IPS DF 4.7 (cell line): ENCODE measurements around the gene ZNF473.
"Not testable (repeated sequence)": the region's sequence is repeated elsewhere in the genome, so short reads cannot be mapped to it uniquely, and the experiment has no call there.

Source experiments
- DNase-seq: peaks from one replicate; pipeline ENCODE4 v3.0.0-alpha.2; 2013; ENCODE audit warnings: low spot score; ENCODE audit errors: extremely low read depth

ZNF473 gene

GRCh38 chr19:50047671-50048070 is 21.9 kb downstream of the ZNF473 start:
- DNase-seq = no peak

- no peak for DNase-seq
Measured at GRCh38 chr19:50050406-50051227, 24.8 kb downstream of the ZNF473 start.

GRCh38 chr19:50051228-50051895 is 25.6 kb downstream of the ZNF473 start:
- DNase-seq = not testable (repeated sequence)

DNA sequence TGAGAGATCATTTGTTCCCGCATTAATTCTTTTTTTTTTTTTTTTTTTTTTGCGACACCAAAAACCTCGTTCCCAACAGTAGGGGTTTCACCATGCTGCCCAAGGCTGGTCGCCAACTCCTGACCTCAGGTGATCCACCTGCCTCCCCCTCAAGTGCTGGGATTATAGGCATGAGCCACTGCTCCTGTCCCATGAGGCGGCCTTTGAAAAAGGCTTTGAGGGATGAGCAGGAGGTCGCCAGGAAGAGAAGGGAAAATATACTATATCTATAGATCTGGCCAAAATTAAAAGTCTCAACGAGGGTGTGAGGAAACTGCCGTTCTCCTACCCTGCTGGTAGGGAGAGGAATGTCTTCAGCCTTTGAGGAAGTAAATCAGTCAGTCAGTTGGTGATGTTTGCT is 26.2 kb downstream of the ZNF473 start:
- DNase-seq = no peak

GRCh38 chr19:50053119-50053518 is 27.3 kb downstream of the ZNF473 start:
- no peak for DNase-seq

DNA sequence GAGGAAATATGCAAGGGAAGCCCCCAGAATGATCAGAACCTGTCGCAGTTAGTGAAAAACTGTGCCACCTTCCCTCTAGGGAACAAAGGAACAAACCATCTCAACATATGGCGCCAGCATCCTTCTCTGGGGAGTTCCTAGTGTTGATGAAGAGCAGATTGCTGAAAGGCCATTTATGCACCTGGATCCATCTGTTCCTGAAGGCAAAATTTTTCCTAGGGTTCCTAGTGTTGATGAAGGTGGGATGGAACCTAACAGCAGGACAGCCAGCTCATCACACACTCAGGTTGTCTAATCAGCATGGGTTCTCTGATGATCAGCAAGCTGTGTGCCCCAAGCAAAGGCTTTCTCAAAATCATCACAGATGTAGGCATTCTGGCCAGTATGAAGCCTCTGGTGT is 32.6 kb downstream of the ZNF473 start:
- no peak for DNase-seq

- DNase-seq = no peak
Measured at GRCh38 chr19:50059045-50059444, 33.2 kb downstream of the ZNF473 start.

DNA sequence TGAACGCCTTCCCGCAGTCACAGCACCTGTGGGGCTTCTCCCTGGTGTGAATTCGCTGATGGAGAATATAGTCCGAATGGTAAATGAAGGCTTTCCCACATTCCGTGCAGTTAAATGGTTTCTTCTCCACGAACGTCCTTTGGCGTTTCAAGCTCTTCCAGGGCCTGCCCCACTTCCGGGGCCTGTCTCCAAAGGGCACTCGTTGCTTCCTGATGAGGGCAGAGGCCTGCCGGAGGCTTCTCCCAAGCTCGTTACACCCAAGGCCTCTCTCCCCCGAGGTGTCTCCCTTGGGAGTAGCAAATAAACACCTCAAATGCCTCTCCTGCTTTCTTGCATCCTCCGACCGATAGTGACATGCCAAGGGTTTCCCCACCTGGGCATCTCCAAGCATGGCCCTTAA is 34.3 kb downstream of the ZNF473 start:
- DNase-seq = no peak

DNA sequence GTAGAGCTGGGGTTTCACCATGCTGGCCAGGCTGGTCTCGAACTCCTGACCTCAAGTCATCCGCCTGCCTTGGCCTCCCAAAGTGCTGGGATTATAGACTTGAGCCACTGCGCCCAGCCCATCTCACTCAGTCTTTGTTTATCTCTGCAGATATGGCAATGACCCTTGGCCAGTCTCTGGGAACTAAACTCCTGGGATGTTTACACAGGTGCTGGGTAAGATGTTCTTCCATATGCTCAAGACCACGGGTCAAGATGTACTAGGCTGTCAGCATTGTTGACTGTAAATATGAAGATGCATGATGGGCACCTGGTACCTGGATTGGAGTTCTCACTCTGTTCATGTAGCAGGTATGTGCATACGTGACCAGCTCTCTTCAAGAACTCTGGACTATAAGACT is 35.8 kb downstream of the ZNF473 start:
- DNase-seq = no peak

- no peak for DNase-seq
Measured at GRCh38 chr19:50065938-50066337, 40.1 kb downstream of the ZNF473 start.

DNA sequence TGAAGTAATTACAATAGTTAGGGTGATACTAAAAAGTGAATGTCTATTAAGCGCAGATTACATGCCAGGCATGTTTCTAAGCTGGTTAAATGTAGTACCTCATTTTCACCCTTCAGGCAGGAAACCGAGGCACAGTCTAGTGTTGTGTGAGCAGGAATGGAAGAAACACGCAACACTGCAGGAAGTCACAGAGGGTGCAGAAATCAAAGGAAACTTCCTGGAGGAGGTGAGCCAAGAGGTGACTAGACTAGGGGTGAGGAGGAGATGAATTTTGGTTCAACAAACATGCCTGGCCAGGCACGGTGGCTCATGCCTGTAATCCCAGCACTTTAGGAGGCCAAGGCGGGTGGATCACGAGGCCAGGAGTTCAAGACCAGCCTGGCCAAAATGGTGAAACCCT is 41.8 kb downstream of the ZNF473 start:
- DNase-seq = no peak

- DNase-seq = not testable (repeated sequence)
Measured at GRCh38 chr19:50068382-50068781, 42.6 kb downstream of the ZNF473 start.

DNA sequence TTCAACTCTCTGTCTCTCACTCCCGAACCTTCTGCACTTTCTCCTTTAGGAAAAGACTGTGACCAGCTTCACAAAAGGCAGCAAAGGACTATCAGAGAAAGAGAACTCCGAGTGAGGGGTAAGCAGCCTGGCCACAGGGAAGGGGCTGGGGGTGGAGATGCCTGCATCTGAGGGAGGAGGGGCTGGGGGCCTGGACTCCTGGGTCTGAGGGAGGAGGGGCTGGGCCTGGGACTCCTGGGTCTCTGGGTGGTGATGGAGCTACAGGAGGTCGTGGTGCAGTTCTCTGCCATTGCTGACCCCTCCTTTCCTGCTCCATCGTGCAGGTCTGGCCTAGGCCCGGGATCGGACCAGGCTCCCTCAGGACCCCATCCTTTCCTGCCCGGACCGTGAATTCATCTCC is 49.3 kb downstream of the ZNF473 start:
- not testable (repeated sequence) for DNase-seq

GRCh38 chr19:50075644-50076372 is 50.0 kb downstream of the ZNF473 start:
- DNase-seq = not testable (repeated sequence)

GRCh38 chr19:50076581-50077355 is 51.0 kb downstream of the ZNF473 start:
- DNase-seq = not testable (repeated sequence)

- DNase-seq = not testable (repeated sequence)
Measured at GRCh38 chr19:50079014-50079413, 53.2 kb downstream of the ZNF473 start.

DNA sequence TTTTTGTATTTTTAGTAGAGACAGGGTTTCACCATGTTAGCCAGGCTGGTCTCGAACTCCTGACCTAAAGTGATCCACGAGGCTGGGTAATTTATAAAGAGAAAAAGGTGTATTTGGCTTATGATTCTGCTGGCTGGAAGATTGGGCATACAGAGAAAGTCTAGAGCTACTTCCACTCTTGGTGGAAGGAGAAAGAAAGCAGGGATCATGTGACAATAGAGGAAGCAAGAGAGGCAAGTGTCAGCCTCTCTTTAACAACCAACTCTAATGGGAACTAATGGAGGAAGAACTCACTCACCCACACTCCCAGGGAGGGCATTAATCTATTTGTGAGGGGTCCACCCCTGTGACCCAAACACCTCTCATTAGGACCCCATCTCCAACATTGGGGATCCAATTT is 58.6 kb downstream of the ZNF473 start:
- not testable (repeated sequence) for DNase-seq

DNA sequence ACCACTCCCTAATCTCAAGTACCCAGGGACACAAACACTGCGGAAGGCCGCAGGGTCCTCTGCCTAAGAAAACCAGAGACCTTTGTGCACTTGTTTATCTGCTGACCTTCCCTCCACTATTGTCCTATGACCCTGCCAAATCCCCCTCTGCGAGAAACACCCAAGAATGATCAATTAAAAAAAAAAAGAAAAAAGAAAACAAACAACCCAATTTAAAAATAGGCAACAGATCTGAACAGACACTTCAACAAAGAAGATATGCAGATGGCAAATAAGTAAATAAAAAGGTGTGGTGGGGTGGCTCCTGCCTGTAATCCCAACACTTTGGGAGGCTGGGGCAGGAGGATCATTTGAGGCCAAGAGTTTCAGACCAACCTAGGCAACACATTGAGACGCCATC is 61.3 kb downstream of the ZNF473 start:
- not testable (repeated sequence) for DNase-seq

DNA sequence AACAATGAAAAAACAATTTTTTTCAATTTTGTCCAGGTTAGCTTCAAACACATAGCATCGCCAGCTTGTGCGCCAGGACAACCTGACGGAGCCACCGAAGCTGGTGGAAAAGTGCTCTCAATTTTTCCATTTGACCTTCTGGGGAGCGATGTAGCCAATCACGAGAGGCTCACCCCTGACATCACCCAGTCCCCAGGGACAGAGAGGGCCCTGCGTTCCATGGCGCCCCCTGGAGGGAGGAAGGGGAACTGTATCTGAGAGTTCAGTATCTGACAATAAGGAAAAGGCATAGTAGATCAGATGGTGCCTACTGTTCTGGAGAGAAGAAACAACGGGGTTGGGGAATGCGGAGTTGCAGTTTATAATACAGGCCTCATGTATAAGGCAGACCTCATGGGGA is 64.9 kb downstream of the ZNF473 start:
- DNase-seq = not testable (repeated sequence)

- DNase-seq = not testable (repeated sequence)
Measured at GRCh38 chr19:50091786-50092185, 66.0 kb downstream of the ZNF473 start.

DNA sequence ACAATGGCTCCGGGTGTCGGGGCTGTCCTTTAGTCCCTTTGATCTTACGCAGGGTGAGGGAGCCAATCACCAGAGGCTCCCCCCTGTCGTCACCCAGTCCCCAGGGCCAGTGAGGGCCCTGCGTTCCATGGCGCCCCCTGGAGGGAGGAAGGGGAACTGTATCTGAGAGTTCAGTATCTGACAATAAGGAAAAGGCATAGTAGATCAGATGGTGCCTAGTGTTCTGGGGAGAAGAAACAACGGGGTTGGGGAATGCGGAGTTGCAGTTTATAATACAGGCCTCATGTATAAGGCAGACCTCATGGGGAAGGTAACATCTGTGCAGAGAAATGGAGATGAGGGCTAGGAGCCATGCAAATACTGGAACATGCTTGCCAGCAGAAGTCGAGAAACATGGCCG is 66.8 kb downstream of the ZNF473 start:
- DNase-seq = not testable (repeated sequence)
